DOHH2 (cell line): ENCODE data around the gene EEF1AKMT3.

Experiments
- H3F3A ChIP-seq: fragments of 200-600 bp; sonication (generic), shearing (Covaris generic); 2 replicates; pipeline ENCODE4 v1.6.0; 2016; ENCODE audit warnings: antibody characterized with exemption, mild to moderate bottlenecking; ENCODE audit not compliant: control insufficient read depth, insufficient read depth
- H3K27ac ChIP-seq: fragments of 200-600 bp; sonication (generic); 2 replicates; pipeline ENCODE4 v1.5.1; 2014; ENCODE audit warnings: low read depth, mild to moderate bottlenecking, low read length, moderate library complexity
- H3K27me3 ChIP-seq: fragments of 200-600 bp; sonication (generic); 2 replicates; pipeline ENCODE4 v1.6.1; 2014; ENCODE audit warnings: mild to moderate bottlenecking, low read length, mixed read lengths; ENCODE audit not compliant: control insufficient read depth
- H3K36me3 ChIP-seq: fragments of 200-600 bp; sonication (generic); 2 replicates; pipeline ENCODE4 v1.6.1; 2014; ENCODE audit warnings: mild to moderate bottlenecking, low read length, moderate library complexity, mixed read lengths; ENCODE audit not compliant: control insufficient read depth
- H3K4me1 ChIP-seq: fragments of 200-600 bp; sonication (generic); 2 replicates; pipeline ENCODE4 v1.6.1; 2014; ENCODE audit warnings: mild to moderate bottlenecking, low read length, mixed read lengths; ENCODE audit not compliant: control insufficient read depth
- H3K4me2 ChIP-seq: fragments of 200-600 bp; sonication (generic); 2 replicates; pipeline ENCODE4 v1.6.0; 2014; ENCODE audit warnings: mild to moderate bottlenecking, low read length, moderate library complexity
- H3K4me3 ChIP-seq: fragments of 200-600 bp; sonication (generic); 2 replicates; pipeline ENCODE4 v1.5.1; 2014; ENCODE audit warnings: mild to moderate bottlenecking, low read length, mixed read lengths
- H3K79me2 ChIP-seq: fragments of 200-600 bp; sonication (generic); 2 replicates; pipeline ENCODE4 v1.6.1; 2014; ENCODE audit warnings: mild to moderate bottlenecking, low read length, mixed read lengths; ENCODE audit not compliant: control insufficient read depth
- H3K9me2 ChIP-seq: fragments of 200-600 bp; sonication (generic); replicated peaks from 2 replicates; pipeline ENCODE4 v1.6.1; 2014; ENCODE audit warnings: mild to moderate bottlenecking, low read length, mixed read lengths; ENCODE audit not compliant: control insufficient read depth
- H3K9me3 ChIP-seq: fragments of 200-600 bp; sonication (generic); 2 replicates; pipeline ENCODE4 v1.6.1; 2014; ENCODE audit warnings: antibody characterized with exemption, low read length, mixed read lengths; ENCODE audit not compliant: control insufficient read depth, insufficient read depth
- H4K20me1 ChIP-seq: fragments of 200-600 bp; sonication (generic); 2 replicates; pipeline ENCODE4 v1.6.0; 2014; ENCODE audit warnings: low read depth, mild to moderate bottlenecking, antibody characterized with exemption, low read length, moderate library complexity; ENCODE audit not compliant: control insufficient read depth, insufficient read depth
- CTCF ChIP-seq: fragments of 200-600 bp; sonication (generic); IDR thresholded peaks from one replicate; pipeline ENCODE4 v1.5.1; 2014; ENCODE audit warnings: antibody characterized with exemption, mild to moderate bottlenecking, low read depth, low read length; ENCODE audit not compliant: poor library complexity, severe bottlenecking
- EZH2phosphoT487 ChIP-seq: fragments of 200-600 bp; sonication (generic); IDR thresholded peaks from 2 replicates; pipeline ENCODE4 v1.6.1; 2017; ENCODE audit warnings: borderline replicate concordance, mild to moderate bottlenecking, antibody characterized with exemption, low read length, moderate library complexity, mixed read lengths

EEF1AKMT3 gene

GRCh38 chr12:57772429-57773322 is at the start of gene EEF1AKMT3:
TSS of gene EEF1AKMT3 (plus strand) at chr12:57772614. CDS start at chr12:57772725, 111 bp downstream.
- Histone ChIP-seq H4K20me1 (no peaks in the 10 kb centered on the region), H3K27ac (peak within 1 kb of the TSS; percentile 54), H3K9me2 (no peaks in the 10 kb centered on the region), H3F3A (no peaks in the 10 kb centered on the region), H3K4me2 (peak within 1 kb of the TSS; percentile 88), H3K36me3 (peaks cover 24% of the 10 kb centered on the region), H3K9me3 (no peaks in the 10 kb centered on the region), H3K4me1 (peaks cover 15% of the 10 kb centered on the region), H3K4me3 (peak within 1 kb of the TSS; percentile 89), H3K27me3 (no peaks in the 10 kb centered on the region), H3K79me2 (peaks cover 11% of the 10 kb centered on the region)
- no peak for TF ChIP-seq EZH2phosphoT487
- no peak for TF ChIP-seq CTCF

GRCh38 chr12:57722716-57723629 is 49.4 kb upstream of the EEF1AKMT3 start:
- Histone ChIP-seq H4K20me1 (no peaks in the 10 kb centered on the region), H3F3A (peaks cover 11% of the 10 kb centered on the region; the same call in 1 of the 2 replicates), H3K27me3 (no peaks in the 10 kb centered on the region), H3K79me2 (no peaks in the 10 kb centered on the region), H3K9me3 (no peaks in the 10 kb centered on the region), H3K27ac (no peak overlapping the region), H3K4me1 (peaks cover 15% of the 10 kb centered on the region), H3K4me2 (no peak overlapping the region), H3K9me2 (no peaks in the 10 kb centered on the region), H3K4me3 (no peak overlapping the region), H3K36me3 (peaks cover 51% of the 10 kb centered on the region)
- TF ChIP-seq EZH2phosphoT487 (no peak), CTCF (no peak)

- Histone ChIP-seq H4K20me1 (no peaks in the 10 kb centered on the region), H3K27me3 (no peaks in the 10 kb centered on the region), H3K36me3 (peaks cover 46% of the 10 kb centered on the region), H3K4me2 (no peak overlapping the region), H3K4me1 (peaks cover 15% of the 10 kb centered on the region), H3K79me2 (no peaks in the 10 kb centered on the region), H3K9me3 (no peaks in the 10 kb centered on the region), H3K9me2 (no peaks in the 10 kb centered on the region), H3F3A (peaks cover 11% of the 10 kb centered on the region; the same call in 1 of the 2 replicates), H3K4me3 (no peak overlapping the region), H3K27ac (no peak overlapping the region)
- no peak for TF ChIP-seq CTCF
Observed at GRCh38 chr12:57723630-57723962, 48.8 kb upstream of the EEF1AKMT3 start.
